ENCODE data around the gene INPP4A.

The INPP4A gene

GRCh38 chr2:98545591-98545990, 100.9 kb downstream of the INPP4A start:
- TF ChIP-seq ZFX (IDR thresholded peaks at IDR 0.05; ENCODE audit: borderline replicate concordance) = no peak
- no peak for TF ChIP-seq CTCF (IDR thresholded peaks at IDR 0.05)
- H3K27ac ChIP-seq = no peak overlapping the region

- TF ChIP-seq CTCF (IDR thresholded peaks at IDR 0.05) (no peak), ZFX (IDR thresholded peaks at IDR 0.05; ENCODE audit: borderline replicate concordance) (no peak)
- no peak overlapping the region for H3K27ac ChIP-seq
Measured at GRCh38 chr2:98546186-98546585, 101.5 kb downstream of the INPP4A start.

GRCh38 chr2:98547092-98547790, 102.6 kb downstream of the INPP4A start:
- no peak for TF ChIP-seq CTCF (IDR thresholded peaks at IDR 0.05)
- no peak for TF ChIP-seq ZFX (IDR thresholded peaks at IDR 0.05; ENCODE audit: borderline replicate concordance)
- H3K27ac ChIP-seq = no peak overlapping the region

GRCh38 chr2:98548920-98549818, 104.5 kb downstream of the INPP4A start:
- TF ChIP-seq ZFX (IDR thresholded peaks at IDR 0.05; ENCODE audit: borderline replicate concordance) (no peak), CTCF (IDR thresholded peaks at IDR 0.05) (no peak)
- no peak overlapping the region for H3K27ac ChIP-seq

- no peak overlapping the region for H3K27ac ChIP-seq
- TF ChIP-seq ZFX (IDR thresholded peaks at IDR 0.05; ENCODE audit: borderline replicate concordance) (no peak), CTCF (IDR thresholded peaks at IDR 0.05) (no peak)
Measured at GRCh38 chr2:98550165-98550564, 105.5 kb downstream of the INPP4A start.

- TF ChIP-seq CTCF (IDR thresholded peaks at IDR 0.05) = no peak
- TF ChIP-seq ZFX (IDR thresholded peaks at IDR 0.05; ENCODE audit: borderline replicate concordance) = no peak
Measured at GRCh38 chr2:98551316-98551715, 106.7 kb downstream of the INPP4A start.

More at GRCh38 chr2:98551316-98551715, 106.7 kb downstream of the INPP4A start:
- no peak overlapping the region for H3K27ac ChIP-seq

Data from 22Rv1 (cell line).